Measurements from ENCODE around the gene FRMD1.

DNA sequence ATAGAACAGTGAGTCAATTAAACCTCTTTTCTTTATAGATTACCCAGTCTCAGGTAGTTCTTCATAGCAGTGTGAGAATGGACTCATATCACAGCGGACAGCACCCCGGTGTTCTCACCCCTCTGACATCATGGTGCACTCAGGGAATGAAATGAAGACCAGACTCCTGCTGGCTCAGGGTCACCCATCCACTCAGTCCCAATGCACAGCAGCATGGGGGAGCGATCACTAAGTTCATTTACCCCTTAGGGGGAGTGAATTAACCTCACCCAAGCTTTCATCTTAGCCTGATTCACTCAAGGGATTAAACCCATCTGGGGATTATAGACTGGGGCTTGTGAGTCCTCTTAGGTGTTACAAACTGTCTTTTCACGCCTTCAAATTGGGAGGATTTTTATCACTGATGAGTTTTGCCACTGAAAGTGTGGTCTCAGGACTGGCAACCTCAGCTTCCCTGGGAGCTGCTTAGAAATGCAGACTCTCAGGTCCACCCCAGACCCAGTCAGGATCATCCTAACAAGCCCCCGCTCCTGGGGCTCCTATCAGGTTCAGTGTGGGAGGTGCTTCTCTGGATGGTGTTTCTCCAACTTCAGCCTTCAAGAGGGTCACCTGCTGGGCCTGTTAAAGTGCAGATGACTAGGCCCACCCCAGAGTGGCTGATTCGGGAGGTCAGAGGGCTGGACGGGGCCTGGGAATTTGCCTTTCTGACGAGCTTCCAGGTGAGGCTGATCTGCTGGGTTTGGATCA lies 44.3 kb upstream of the FRMD1 start:
- TF ChIP-seq, protein P1, sequence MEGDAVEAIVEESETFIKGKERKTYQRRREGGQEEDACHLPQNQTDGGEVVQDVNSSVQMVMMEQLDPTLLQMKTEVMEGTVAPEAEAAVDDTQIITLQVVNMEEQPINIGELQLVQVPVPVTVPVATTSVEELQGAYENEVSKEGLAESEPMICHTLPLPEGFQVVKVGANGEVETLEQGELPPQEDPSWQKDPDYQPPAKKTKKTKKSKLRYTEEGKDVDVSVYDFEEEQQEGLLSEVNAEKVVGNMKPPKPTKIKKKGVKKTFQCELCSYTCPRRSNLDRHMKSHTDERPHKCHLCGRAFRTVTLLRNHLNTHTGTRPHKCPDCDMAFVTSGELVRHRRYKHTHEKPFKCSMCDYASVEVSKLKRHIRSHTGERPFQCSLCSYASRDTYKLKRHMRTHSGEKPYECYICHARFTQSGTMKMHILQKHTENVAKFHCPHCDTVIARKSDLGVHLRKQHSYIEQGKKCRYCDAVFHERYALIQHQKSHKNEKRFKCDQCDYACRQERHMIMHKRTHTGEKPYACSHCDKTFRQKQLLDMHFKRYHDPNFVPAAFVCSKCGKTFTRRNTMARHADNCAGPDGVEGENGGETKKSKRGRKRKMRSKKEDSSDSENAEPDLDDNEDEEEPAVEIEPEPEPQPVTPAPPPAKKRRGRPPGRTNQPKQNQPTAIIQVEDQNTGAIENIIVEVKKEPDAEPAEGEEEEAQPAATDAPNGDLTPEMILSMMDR (IDR thresholded peaks at IDR 0.05), result no peak
- no peak for TF ChIP-seq EZH2 (IDR thresholded peaks at IDR 0.05)

All from neural progenitor cell (in vitro differentiated cells).